HG02884 (cell line): ENCODE measurements around the gene COL23A1.

Experiments
- ATAC-seq: cut with Tn5 transposase; IDR thresholded peaks from one replicate; pipeline ENCODE4 v1.9.1; 2021; ENCODE audit warnings: mild to moderate bottlenecking, moderate library complexity; ENCODE audit not compliant: unreplicated experiment

The COL23A1 gene

GRCh38 chr5:178222292-178222691 is 367.9 kb downstream of the COL23A1 start:
- no peak for ATAC-seq

GRCh38 chr5:178221853-178222252 is 368.3 kb downstream of the COL23A1 start:
- no peak for ATAC-seq

GRCh38 chr5:178221282-178221681 is 368.9 kb downstream of the COL23A1 start:
- ATAC-seq: no peak

- no peak for ATAC-seq
These were observed 371.4 kb downstream of the COL23A1 start for GRCh38 chr5:178218827-178219226.

GRCh38 chr5:178218237-178218776 is 371.9 kb downstream of the COL23A1 start:
- ATAC-seq: no peak

- ATAC-seq: no peak
These were observed 373.4 kb downstream of the COL23A1 start for GRCh38 chr5:178216779-178217178.

- no peak for ATAC-seq
These were observed 374.1 kb downstream of the COL23A1 start for GRCh38 chr5:178216088-178216534.

GRCh38 chr5:178215280-178216002 is 374.8 kb downstream of the COL23A1 start:
- no peak for ATAC-seq

GRCh38 chr5:178214160-178214803 is 375.9 kb downstream of the COL23A1 start:
- ATAC-seq: no peak

GRCh38 chr5:178213748-178214151 is 376.4 kb downstream of the COL23A1 start:
- ATAC-seq: no peak

GRCh38 chr5:178213003-178213461 is 377.2 kb downstream of the COL23A1 start:
- no peak for ATAC-seq

GRCh38 chr5:178212241-178213002 is 377.8 kb downstream of the COL23A1 start:
- ATAC-seq: no peak

GRCh38 chr5:178211095-178212048 is 378.8 kb downstream of the COL23A1 start:
- ATAC-seq: no peak

GRCh38 chr5:178210686-178211085 is 379.5 kb downstream of the COL23A1 start:
- ATAC-seq: no peak

- no peak for ATAC-seq
These were observed 380.1 kb downstream of the COL23A1 start for GRCh38 chr5:178210073-178210535.

- no peak for ATAC-seq
These were observed 380.7 kb downstream of the COL23A1 start for GRCh38 chr5:178209334-178210072.

GRCh38 chr5:178208540-178209227 is 381.5 kb downstream of the COL23A1 start:
- no peak for ATAC-seq

- no peak for ATAC-seq
These were observed 382.3 kb downstream of the COL23A1 start for GRCh38 chr5:178207917-178208280.
